ENCODE data around the gene PPP3R1.

Gene PPP3R1

DNA sequence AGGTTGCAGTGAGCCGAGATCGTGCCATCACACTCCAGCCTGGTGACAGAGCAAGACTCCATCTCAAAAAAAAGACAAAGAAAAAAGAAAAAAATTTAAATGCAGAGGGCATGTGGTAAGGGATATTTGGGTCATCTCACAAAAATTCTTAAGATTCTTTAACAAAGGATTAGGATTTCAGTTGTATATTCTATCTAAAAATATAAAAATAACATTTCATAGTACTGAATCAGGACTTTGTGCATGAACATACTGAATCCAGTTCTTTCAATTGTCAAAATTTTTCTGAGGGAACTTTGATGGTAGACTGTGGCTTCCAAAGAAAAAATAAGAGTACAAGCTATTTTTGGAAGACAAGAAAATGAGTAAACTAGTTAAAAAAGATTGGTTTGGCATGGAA, 6.5 kb upstream of the PPP3R1 start:
- TF ChIP-seq, protein P1, sequence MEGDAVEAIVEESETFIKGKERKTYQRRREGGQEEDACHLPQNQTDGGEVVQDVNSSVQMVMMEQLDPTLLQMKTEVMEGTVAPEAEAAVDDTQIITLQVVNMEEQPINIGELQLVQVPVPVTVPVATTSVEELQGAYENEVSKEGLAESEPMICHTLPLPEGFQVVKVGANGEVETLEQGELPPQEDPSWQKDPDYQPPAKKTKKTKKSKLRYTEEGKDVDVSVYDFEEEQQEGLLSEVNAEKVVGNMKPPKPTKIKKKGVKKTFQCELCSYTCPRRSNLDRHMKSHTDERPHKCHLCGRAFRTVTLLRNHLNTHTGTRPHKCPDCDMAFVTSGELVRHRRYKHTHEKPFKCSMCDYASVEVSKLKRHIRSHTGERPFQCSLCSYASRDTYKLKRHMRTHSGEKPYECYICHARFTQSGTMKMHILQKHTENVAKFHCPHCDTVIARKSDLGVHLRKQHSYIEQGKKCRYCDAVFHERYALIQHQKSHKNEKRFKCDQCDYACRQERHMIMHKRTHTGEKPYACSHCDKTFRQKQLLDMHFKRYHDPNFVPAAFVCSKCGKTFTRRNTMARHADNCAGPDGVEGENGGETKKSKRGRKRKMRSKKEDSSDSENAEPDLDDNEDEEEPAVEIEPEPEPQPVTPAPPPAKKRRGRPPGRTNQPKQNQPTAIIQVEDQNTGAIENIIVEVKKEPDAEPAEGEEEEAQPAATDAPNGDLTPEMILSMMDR (conservative IDR thresholded peaks at IDR 0.05), result no peak
- no peak overlapping the region for H3K27ac ChIP-seq

DNA sequence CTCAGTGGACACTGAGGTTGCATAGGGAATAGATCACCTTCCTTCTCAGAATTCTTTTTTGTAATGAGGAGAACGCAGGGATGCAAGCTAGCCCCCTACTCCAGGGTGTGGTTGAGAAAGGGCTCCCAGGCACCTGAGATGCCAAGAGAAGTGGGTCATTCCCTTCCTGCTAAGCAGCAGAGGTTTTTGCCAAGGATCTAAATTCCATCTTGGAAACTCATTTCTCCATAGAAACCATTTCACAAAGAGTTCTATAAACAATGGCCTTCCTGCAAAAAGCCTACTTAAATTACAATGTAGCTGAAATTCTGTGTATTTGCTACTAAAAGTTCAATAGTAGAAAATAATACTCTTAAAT, 3.7 kb upstream of the PPP3R1 start:
- TF ChIP-seq, protein P1 (conservative IDR thresholded peaks at IDR 0.05), result no peak

DNA sequence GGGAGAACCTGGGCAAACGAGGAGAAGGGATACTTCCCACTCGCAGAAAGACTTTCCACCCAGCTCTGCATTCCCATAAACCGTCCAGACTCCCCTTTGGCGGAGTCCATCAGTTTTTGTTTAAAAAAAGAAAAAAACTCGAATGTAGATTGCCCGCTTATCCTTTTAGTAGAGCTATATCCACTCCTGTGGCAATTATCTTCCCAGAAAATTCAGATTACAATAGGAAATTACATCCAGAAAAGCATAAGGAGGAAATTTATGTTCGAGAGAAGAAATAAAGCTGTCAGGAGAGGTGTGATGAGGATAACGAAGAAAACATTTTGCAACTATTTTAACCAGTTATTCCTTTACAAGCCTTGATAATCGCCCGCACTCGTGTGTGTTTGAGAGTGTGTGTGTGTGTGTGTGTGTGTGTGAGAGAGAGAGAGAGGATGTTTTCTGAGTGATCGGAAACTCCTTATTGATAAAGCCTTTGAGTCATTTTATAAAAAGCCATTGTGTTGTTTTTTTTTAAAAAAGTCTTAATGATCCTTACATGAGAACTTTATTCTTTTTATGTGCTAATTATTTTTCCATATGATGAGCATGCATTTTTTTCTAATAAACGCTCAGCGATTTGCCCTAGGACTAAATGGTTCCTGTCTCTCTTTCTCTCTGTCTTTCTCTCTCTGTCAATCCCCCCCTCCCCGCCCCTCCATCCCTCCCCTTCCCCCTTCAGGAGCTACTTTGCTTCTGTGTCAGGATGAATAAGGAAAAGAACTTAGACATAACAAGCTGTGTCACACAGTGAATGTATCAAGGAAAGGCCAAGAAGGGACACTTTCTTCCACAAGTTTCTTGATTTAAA, 1.1 kb upstream of the PPP3R1 start:
- TF ChIP-seq, protein P1 (conservative IDR thresholded peaks at IDR 0.05), result no peak
- peak overlapping the region; percentile 97 for H3K27ac ChIP-seq

More for the DNA sequence above, 3.7 kb upstream of the PPP3R1 start:
- H3K27ac ChIP-seq, result no peak overlapping the region

DNA sequence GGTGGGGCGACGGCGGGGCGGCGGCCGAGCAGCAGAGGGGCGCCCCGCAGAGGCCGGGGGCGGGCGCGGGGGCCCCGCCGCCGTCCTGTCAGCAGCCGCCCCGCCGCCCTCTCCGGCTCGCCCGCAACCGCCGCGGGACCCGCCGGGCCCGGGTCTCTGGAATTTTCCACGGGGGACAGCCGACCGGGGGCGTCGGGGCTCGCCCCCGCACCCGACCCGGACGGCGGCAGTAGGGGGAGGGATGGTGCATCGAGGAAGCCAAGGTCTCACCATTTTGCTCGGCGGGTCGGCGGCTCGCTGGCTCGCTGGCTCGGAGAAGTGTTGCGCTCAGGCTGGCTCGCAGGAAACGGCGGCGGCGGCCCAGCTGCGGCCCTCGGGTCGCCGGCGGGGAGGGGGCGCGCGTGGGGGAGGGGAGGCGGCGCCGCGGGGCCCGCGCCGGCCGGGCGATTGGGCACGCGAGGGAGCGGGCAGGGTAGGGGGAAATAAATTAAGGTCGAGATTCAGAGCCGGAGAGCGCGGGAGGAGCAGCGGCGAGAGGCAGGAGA, 405 bp downstream of the PPP3R1 start:
- TF ChIP-seq, protein P1 (conservative IDR thresholded peaks at IDR 0.05), result no peak
- H3K27ac ChIP-seq, result peak overlapping the region; percentile 97

DNA sequence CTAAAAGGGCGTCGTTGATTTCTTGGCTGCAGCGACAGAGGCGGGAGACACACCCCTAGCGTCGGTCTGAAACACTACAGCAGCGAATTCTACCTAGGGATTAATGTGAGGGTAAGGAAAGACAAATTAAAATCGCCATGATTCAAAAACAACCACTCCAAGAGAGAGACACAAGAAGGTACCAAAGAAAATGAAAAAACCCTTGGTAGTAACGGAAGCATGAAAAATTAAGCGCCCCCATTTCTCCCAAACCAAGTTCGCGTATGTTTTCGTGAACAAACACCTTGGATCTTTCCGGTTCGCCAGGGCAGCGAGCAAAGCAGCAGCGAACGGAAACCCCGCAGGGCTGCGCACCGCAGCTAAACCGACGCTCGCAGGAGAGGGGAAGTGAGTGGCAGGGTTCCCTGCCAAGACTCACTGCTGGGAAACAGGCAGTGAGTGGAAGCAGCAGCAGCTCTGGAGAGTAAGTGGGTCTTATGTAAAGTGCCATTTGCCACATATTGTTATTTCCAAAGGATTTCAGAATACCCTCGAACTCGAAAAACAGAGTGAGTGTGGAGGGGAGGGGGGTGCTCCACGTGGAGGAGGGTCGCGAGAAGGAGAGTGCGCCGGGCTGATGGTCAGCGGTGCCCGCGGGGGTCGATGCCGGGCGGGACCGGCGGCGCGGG, 1.0 kb downstream of the PPP3R1 start:
- TF ChIP-seq, protein P1 (conservative IDR thresholded peaks at IDR 0.05), result peak; percentile 87
- H3K27ac ChIP-seq, result peak overlapping the region; percentile 97

DNA sequence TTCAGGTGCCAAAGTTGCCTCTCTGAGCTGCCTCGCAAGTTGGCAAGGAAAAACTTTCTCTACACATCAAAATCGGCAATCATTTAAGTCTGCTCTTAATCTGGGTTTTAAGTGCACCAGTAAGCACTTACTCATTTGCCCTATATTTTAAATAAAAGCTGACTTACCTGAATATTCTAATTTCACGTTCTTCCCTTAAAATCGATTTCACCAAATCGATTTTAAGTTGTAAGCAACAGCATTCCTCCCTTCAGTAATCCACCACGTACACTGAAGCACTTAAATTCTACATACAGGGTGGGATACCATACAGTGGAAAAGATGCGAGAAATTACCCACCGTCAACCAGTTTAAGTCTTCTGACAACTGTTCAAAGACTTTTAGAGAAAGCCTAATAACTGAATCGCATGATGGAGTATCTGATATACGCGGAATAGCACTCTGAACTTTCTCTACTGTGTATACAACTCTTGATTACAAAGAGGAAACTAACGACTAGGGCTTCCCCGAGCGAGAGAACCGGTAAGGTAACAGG, 1.6 kb downstream of the PPP3R1 start:
- TF ChIP-seq, protein P1 (conservative IDR thresholded peaks at IDR 0.05), result no peak
- H3K27ac ChIP-seq, result peak overlapping the region; percentile 97

DNA sequence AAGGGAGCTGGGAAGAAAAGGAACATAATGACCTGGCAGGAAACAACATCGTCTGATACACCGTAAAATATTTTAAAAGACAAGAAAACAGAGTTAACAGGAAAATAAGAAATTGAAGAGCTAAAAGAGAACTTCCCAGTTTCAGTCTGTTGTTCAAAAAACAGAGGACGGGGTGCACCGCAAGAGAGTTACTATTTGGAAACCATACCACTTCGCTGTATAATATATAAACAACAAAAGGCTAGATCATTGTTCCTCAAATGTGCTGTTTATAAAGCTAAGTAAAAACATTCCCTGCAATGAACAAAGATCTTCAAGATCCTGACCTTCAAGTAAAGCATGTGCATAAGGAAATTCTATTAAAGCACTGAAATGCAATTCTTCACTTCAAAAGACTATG, 2.1 kb downstream of the PPP3R1 start:
- H3K27ac ChIP-seq, result peak overlapping the region; percentile 97
- TF ChIP-seq, protein P1 (conservative IDR thresholded peaks at IDR 0.05), result no peak

Measured in VCaP (cell line).